Vagina (tissue), 2 donors: ENCODE results near the gene TMEM129.

Source experiments
- CTCF ChIP-seq, 3 experiments: fragments of 450-650 bp in 2 of 3; fragments of 200-600 bp in 1 of 3; sonication (generic) in 1 of 3; IDR thresholded peaks; one replicate each; pipeline ENCODE4 v1.5.1; 2017 to 2019; ENCODE audit warnings: antibody characterized with exemption in 3 of 3, mild to moderate bottlenecking in 2 of 3, moderate library complexity in 2 of 3
- POLR2A ChIP-seq, 2 donors: fragments of 450-650 bp; IDR thresholded peaks; one replicate each; pipeline ENCODE4 v1.6.1; 2017; ENCODE audit warnings: antibody characterized with exemption in 2 of 2, mild to moderate bottlenecking in 2 of 2, moderate library complexity in 2 of 2

GRCh38 chr4:1695913-1696312 lies 25.2 kb downstream of the TMEM129 start:
- no peak for TF ChIP-seq CTCF (IDR thresholded peaks at IDR 0.05)
- no peak for TF ChIP-seq POLR2A (IDR thresholded peaks at IDR 0.05)
